ENCODE data around the gene STAT5A.

STAT5A gene

GRCh38 chr17:42306385-42306667, 18.0 kb downstream of the STAT5A start:
- TF ChIP-seq KLF7 (tag by site-specific recombination; IDR thresholded peaks at IDR 0.05; ENCODE audit: borderline replicate concordance) (no peak), ZNF416 (tag by site-specific recombination; IDR thresholded peaks at IDR 0.05) (no peak), GLIS1 (tag by site-specific recombination; IDR thresholded peaks at IDR 0.05) (no peak), ZNF248 (tag by site-specific recombination; IDR thresholded peaks at IDR 0.05) (no peak), BCL11A (tag by site-specific recombination; IDR thresholded peaks at IDR 0.05; ENCODE audit: low read depth) (no peak), ZNF571 (tag by site-specific recombination; IDR thresholded peaks at IDR 0.05) (no peak), WT1 (tag by site-specific recombination; IDR thresholded peaks at IDR 0.05) (no peak), ZNF157 (tag by site-specific recombination; IDR thresholded peaks at IDR 0.05) (no peak), ZNF362 (tag by site-specific recombination; IDR thresholded peaks at IDR 0.05) (no peak), ZBTB17 (tag by site-specific recombination; IDR thresholded peaks at IDR 0.05) (no peak), ZNF302 (tag by site-specific recombination; IDR thresholded peaks at IDR 0.05; ENCODE audit: low read depth) (no peak), SP2 (tag by site-specific recombination; IDR thresholded peaks at IDR 0.05) (no peak), ZNF660 (tag by site-specific recombination; IDR thresholded peaks at IDR 0.05) (no peak), ZNF777 (tag by site-specific recombination; IDR thresholded peaks at IDR 0.05; ENCODE audit: borderline replicate concordance) (no peak), BCL6B (tag by site-specific recombination; IDR thresholded peaks at IDR 0.05) (no peak)
- Histone ChIP-seq H3K9me3 (ENCODE audit: control insufficient read depth, insufficient read depth, low read depth, low read length) (no peaks in the 10 kb centered on the region), H3K4me1 (ENCODE audit: control insufficient read depth, insufficient read depth, low read length) (no peaks in the 10 kb centered on the region), H3K27ac (ENCODE audit: extremely low read depth, low read depth, low read length) (no peak overlapping the region), H3K36me3 (ENCODE audit: control insufficient read depth in 2 of 2, insufficient read depth in 1 of 2, low read length in 2 of 2) (no peaks in the 10 kb centered on the region), H3K4me3 (ENCODE audit: low read depth, low read length) (no peak overlapping the region)
- CTCF ChIA-PET, result interaction anchor here (0.7 kb wide), 1 partner anchor 211 kb away, joined by 3 read pairs; no protein-coding TSS in a partner anchor
- POLR2A ChIA-PET, result no interaction called here

- POLR2A ChIA-PET, result no interaction called here
- Histone ChIP-seq H3K27ac (ENCODE audit: extremely low read depth, low read depth, low read length) (no peak overlapping the region), H3K4me1 (ENCODE audit: control insufficient read depth, insufficient read depth, low read length) (no peaks in the 10 kb centered on the region; the same call in 1 of the 2 replicates), H3K9me3 (ENCODE audit: control insufficient read depth, insufficient read depth, low read depth, low read length) (no peaks in the 10 kb centered on the region), H3K4me3 (ENCODE audit: low read depth, low read length) (no peak overlapping the region), H3K36me3 (ENCODE audit: control insufficient read depth in 2 of 2, insufficient read depth in 1 of 2, low read length in 2 of 2) (no peaks in the 10 kb centered on the region)
- CTCF ChIA-PET, result interaction anchor here (0.6 to 22.0 kb wide), 5 partner anchors 96 to 394 kb away, joined by 3 to 378 read pairs (median 5); partner anchors contain the start of gene CAVIN1
- TF ChIP-seq ZBTB7A (tag by site-specific recombination; IDR thresholded peaks at IDR 0.05; ENCODE audit: low read depth) (no peak), TCF7L2 (IDR thresholded peaks at IDR 0.05; ENCODE audit: borderline replicate concordance, low read depth, low read length) (no peak), MEIS1 (CRISPR knock-in tag; IDR thresholded peaks at IDR 0.05; ENCODE audit: borderline replicate concordance) (no peak), ZNF112 (tag by site-specific recombination; IDR thresholded peaks at IDR 0.05) (no peak), ZNF692 (tag by site-specific recombination; IDR thresholded peaks at IDR 0.05) (no peak), ZNF335 (tag by site-specific recombination; conservative IDR thresholded peaks at IDR 0.05) (no peak), ZNF518A (tag by site-specific recombination; conservative IDR thresholded peaks at IDR 0.05; ENCODE audit: low read depth) (no peak), ZNF548 (tag by site-specific recombination; IDR thresholded peaks at IDR 0.05) (no peak), ZNF266 (tag by site-specific recombination; IDR thresholded peaks at IDR 0.05; ENCODE audit: low read depth) (no peak), ZNF10 (tag by site-specific recombination; IDR thresholded peaks at IDR 0.05) (no peak), ZNF549 (tag by site-specific recombination; IDR thresholded peaks at IDR 0.05) (no peak), ZSCAN4 (tag by site-specific recombination; IDR thresholded peaks at IDR 0.05) (no peak), ZNF48 (tag by site-specific recombination; IDR thresholded peaks at IDR 0.05) (no peak)
These were observed 19.1 kb downstream of the STAT5A start for GRCh38 chr17:42307362-42307927.
